Activated CD8-positive, alpha-beta memory T cell treated with anti-CD3 and anti-CD28 coated beads for 24 hours (primary cell): Measurements from ENCODE around the gene HSPBAP1.
"Not testable (repeated sequence)": the region's sequence is repeated elsewhere in the genome, so short reads cannot be mapped to it uniquely, and the experiment has no call there.

Source experiments
- DNase-seq: peaks from one replicate; pipeline ENCODE4 v3.0.0-alpha.2; 2020

Gene HSPBAP1

DNA sequence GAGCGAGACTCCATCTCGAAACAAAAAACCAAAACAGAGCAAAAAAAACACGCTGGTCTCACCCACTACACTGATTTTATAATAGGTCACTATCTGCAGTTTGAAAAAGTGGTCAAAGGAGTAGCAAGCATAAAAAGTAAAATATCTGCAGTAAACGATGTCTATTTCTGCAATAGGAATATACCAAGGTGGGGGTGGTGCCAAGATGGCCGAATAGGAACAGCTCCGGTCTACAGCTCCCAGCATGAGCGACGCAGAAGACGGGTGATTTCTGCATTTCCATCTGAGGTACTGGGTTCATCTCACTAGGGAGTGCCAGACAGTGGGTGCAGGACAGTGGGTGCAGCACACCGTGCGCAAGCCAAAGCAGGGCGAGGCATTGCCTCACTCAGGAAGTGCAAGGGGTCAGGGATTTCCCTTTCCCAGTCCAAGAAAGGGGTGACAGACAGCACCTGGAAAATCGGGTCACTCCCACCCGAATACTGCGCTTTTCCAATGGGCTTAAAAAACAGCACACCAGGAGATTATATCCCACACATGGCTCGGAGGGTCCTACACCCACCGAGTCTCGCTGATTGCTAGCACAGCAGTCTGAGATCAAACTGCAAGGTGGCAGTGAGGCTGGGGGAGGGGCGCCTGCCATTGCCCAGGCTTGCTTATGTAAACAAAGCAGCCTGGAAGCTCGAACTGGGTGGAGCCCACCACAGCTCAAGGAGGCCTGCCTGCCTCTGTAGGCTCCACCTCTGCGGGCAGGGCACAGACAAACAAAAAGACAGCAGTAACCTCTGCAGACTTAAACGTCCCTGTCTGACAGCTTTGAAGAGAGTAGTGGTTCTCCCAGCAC lies 60.7 kb downstream of the HSPBAP1 start:
- DNase-seq = not testable (repeated sequence)

DNA sequence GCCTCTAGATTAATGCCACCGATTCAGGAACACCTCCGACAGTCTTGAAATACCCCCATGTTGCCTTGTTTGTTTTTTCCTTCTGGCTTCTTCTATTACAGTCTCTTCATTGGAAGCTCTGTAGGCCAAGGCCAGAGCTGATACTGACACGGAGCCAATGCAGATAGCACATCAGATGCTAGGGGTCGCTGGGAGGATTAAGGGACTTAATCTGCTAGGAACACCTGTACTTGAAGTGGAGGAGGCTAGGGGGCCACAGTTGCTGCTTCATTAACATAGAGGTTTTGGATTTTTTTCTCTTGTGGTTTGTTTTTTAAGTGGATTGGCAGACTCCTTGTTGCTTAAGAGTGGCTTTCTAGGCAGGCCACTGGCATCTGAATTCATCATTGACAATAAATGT lies 63.4 kb downstream of the HSPBAP1 start:
- DNase-seq = no peak

DNA sequence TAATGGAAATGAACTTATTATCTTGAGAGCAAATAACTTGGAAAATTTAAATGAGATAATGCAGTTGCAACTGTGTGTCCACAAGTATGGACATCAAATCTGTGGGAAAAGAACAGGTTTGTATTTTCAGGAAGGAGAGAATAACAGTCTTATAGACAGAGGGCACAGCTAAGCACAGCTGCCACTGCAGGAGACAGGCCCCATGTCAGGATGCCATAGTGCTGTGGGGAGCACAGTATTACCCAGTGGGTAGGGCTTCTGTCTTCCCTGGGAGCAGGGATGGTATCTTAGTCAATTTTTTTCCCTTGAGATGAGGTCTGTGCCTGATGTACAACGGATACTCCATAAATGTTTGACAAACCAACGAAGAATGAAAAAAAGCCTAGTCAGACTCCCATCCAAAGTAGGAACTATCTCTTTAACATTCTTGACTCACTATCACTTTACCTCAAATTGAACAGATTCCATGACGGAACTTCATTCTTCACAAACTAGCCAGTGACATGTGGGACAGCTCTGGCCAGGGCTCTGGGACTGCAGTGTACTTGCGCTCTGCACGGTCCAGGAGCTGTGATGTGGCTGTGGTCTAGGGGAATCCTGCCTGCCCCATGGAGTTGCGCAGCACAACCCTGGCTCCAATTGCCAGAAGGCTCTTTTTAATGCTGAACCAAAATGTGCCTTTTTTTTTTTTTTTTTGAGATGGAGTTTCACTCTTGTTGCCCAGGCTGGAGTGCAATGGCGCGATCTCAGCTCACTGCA lies 64.7 kb downstream of the HSPBAP1 start:
- DNase-seq = no peak

DNA sequence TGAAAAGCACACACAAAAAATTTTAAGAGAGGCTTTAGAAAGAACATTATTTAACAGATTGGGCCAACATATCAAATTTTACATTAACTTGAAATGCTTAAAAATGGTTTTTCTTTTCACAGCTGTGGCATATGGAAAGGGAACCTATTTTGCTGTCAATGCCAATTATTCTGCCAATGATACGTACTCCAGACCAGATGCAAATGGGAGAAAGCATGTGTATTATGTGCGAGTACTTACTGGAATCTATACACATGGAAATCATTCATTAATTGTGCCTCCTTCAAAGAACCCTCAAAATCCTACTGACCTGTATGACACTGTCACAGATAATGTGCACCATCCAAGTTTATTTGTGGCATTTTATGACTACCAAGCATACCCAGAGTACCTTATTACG lies 65.4 kb downstream of the HSPBAP1 start:
- no peak for DNase-seq

DNA sequence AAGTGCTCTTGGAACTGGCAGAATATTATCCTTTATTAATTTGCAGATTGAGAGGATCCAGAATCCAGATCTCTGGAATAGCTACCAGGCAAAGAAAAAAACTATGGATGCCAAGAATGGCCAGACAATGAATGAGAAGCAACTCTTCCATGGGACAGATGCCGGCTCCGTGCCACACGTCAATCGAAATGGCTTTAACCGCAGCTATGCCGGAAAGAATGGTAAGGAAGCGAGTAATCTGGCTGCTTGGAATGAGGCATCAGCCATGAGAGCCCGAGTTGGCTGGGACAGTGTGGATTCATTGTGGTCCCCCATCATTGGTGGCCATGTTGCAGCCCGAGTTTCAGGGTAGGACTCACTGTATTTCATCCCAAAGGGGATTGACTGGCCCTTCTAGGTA lies 65.9 kb downstream of the HSPBAP1 start:
- DNase-seq = no peak

DNA sequence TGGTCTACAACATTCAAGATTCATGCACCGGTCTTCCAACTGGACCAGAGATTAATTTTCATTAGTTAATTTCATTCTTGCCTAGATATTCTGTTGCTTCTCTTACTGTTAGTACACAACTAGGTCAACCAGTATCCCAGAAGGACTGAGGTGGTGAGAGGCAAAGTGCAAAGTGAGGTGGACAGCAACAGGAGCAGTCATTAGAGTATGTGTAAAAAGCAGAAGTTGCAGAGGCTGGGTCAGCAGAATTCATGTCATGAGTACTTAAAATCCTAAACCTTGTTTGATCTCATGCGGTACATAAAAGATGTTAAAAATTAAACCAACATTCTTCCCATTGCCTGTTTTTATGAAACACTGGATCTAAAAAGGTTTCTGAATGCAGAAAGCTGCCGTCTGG lies 66.3 kb downstream of the HSPBAP1 start:
- no peak for DNase-seq

DNA sequence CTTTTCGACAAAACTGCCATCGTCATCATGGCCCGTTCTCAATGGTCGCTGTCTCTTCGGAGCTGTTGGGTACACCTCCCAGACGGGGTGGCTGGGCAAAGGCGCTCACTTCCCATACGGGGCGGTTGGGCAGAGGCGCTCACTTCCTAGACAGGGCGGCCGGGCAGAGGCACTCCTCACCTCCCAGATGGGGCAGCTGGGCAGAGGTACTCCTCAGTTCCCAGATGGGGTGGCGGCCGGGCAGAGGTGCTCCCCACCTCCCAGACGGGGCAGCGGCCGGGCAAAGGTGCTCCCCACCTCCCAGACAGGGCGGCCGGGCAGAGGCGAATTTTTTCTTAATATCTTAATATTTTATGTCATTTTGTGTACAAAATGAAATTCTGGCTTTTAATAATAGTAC lies 68.5 kb downstream of the HSPBAP1 start:
- DNase-seq = no peak

DNA sequence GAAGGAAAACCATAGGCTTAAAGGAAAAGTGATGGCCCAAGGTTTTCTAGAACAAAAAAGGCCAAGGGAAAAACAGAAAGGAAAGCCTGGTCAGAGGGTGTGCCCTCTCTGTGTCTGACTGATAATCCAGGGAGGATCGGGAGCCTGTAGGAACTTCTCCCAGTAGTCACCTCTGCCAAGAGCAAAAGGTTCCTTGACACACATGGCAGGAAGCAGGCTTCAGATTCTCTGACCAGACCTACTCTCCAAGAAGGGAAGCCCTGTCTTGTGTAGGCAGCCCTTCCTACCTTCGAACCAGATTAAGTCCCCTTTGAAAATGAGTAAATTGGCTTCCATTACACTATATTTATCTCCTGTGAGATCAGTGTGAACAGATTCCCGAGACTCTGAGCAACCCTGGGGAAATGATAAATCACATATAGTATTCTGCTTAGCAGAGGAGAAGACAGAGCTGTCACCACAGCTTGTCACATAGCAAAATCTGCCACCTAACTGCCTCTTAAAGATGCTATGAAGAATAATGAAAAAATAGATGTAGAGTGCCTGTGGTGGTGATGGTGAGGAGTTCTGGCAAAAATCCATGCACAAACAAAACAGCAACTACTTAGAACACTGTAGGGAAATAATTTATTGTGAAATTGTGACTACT lies 74.2 kb downstream of the HSPBAP1 start:
- no peak for DNase-seq

DNA sequence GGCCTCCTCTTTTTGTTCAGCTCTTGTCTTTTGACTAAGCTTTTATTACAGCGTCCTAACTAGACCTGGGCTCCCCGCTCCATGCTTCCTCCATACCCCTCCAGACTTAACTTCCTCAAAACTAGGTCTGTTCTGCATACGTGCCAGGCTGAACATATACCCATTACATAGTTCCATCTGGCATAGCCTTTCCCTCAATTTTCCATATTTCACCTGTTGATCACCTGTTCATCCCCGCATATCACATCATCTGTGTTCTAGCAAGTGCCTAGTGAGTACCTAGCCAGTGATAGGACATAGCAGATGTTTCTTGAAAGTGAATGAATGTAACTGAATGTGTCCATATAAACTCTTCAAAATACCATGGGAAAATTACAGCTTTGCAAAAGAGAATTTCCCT lies 77.0 kb downstream of the HSPBAP1 start:
- DNase-seq = no peak

DNA sequence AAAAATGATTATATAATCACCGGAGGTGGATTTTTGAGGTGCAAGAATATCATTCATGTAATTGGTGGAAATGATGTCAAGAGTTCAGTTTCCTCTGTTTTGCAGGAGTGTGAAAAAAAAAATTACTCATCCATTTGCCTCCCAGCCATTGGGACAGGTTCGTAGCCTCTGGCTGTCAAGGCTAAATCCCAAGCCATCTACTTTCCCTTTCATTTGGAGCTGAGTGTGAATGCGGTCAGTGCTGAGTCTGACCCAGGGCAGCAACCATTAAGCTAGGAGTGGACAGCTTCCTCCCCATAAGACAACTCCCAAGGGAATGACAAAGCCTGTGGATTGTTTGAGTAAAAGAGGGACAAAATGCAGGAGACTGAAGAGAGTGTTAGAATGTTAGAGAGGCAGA lies 79.4 kb downstream of the HSPBAP1 start:
- DNase-seq = no peak

DNA sequence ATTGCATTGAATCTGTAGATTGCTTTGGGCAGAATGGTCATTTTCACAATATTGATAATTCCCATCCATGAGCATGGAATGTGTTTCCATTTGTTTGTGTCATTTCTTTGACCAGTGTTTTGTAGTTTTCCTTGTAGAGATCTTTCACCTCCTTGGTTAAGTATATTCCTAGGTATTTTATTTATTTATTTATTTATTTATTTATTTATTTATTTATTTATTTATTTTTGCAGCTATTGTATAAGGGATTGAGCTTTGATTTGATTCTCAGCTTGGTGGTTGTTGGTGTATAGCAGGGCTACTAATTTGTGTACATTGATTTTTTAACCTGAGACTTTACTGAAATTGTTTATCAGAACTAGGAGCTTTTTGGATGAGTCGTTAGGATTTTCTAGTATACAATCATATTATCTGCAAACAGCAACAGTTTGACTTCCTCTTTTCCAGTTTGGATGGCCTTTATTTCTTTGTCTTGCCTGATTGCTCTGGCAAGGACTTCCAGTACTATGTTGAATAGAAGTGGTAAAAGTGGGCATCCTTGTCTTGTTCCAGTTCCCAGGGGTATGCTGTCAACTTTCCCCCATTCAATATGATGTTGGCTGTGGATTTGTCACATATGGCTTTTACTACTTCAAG lies 82.9 kb downstream of the HSPBAP1 start:
- DNase-seq = not testable (repeated sequence)

DNA sequence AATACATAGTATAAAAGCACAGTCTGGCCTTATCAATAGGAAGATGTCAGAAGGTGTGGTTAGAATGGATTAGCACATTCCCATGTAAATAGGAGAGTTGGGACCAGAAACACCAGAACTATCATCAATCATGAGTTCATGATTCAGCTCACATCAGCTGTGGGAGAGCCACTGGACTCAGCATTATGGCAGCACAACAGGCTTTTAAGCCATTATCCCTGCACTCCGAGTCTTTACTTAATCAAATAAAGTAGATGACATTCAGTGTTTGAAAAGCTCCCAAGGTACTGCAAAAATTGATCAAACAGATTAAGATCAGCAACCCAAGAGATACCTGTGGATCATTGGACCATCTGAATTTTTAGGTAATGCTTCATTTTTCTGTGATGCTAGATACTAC lies 88.3 kb downstream of the HSPBAP1 start:
- no peak for DNase-seq

DNA sequence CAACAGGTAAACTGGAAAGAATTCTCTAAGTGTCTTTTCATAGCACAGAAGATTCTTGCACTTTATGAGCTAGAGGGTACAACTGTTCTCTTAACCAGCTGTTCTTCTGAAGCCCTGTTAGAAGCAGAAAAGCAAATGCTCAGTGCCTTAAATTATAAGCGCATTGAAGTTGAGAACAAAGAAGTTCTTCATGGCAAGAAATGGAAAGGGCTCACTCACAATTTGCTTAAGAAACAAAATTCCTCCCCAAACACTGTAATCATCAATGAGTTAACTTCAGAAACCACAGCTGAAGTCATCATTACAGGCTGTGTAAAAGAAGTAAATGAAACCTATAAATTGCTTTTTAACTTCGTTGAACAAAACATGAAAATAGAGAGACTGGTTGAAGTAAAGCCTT lies 93.4 kb downstream of the HSPBAP1 start:
- DNase-seq = no peak

DNA sequence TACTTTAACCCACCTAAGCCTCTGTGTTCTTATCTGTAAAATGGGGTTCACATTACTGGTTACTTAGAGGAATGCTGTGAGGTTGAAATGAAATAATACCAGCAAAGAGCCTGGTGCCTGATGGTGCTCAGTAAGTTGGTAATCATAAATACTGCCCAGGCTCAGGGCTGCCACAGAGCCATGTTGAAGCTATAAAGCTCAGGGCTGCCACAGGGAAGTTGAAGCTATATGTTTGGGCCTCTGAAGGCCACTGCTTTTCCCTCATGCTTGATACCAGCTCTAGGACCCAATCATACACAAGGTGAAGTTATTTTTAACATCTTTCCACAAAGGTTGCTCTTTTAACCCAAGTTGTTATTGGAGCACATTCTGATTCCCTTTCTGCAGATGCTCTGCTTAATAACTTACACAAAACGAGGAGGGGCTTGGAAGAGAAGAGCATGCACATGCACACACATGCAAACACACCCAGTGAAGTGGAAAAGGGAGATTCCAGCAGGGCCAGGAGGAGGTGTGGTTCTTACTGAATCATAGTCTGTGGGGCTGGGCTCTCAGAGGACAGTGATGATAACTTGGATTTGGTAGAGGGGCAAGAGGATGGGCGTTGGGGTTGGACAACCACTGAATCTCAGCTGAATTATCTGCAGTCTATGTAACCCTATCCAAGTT lies 95.5 kb downstream of the HSPBAP1 start:
- DNase-seq = no peak

DNA sequence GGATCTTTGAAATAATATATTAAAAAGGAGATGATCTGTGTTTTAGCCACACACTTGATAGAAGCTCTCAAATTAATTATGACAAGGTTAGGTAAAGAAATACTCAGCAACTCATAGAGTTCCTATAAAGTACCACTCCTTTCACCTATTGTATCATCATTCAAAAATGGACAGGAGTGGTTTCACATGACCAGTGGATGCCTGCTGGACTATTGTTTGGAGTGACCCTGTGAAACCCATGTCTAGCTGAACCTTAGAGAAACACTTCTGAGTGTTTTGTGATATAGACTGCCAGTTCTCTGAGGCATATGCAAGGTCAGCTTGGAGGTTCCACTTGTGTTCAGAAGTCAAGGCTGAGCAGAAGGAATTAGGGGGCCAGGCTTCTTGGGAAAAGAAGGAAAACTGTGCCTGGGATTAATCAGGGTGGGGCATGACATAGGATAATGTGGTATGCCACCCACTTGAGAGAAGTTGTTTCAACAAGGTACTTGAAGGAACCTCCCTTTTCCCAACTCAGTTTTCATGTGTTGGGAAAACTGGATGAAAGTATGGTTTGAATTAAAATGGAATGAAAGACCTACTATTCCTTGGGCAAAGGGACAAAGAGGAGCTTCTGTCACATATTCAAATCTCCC lies 97.6 kb downstream of the HSPBAP1 start:
- no peak for DNase-seq

DNA sequence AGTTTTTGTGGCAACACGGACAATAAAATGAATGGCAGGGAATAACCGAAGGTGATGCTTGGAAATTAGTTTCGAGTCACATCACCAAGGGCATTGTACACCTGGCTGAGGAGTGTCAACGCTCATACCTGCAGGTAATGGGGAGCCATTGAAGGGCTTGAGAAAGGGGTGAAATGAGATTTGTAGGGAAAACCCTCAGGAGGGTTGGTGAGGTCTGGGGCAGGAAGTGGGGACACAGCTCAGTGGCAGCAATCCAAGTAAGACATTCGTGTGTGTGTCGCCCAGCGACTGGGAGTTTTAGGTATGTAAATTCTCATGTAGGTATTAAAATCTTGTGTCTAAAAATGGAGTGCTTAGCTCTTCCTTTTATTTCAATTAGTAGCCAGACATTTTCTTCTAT lies 98.7 kb downstream of the HSPBAP1 start:
- DNase-seq = no peak

DNA sequence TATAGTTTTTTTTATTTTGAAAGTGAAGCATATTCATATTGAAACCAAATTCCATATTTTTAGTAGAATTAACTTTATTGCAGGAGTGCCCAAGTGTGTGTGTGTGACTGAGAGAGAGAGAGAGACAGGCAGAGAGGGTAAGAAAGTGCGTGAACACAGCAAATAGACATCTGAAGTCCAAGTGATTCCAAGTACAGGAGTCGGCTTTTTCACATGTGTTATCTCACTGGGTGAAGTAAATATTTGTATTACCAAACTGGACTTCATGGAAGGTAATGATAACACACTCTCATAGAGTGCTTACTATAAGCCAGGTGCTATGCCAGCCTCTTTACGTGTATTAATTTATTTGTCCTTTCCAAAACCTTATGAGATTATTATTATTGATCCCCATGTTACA lies 101.0 kb downstream of the HSPBAP1 start:
- DNase-seq = no peak

DNA sequence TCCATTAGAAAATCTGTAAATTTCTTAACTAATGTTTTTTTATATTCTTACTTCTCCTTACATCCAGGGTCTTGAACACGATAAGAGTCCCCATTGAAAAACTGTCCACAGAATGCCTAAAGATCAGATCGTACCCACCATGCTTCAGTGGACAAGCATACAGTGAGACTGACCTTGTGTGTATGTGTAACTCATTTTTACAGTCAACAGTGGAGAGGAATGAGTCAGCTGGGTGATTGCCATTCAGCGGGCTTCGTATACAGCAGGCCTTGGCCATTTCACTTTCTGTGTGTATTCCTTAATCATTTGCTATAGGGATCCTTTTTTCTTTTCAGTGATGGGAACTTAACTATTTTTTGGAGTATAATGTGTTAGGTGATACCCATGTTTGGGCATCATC lies 102.4 kb downstream of the HSPBAP1 start:
- DNase-seq = no peak

DNA sequence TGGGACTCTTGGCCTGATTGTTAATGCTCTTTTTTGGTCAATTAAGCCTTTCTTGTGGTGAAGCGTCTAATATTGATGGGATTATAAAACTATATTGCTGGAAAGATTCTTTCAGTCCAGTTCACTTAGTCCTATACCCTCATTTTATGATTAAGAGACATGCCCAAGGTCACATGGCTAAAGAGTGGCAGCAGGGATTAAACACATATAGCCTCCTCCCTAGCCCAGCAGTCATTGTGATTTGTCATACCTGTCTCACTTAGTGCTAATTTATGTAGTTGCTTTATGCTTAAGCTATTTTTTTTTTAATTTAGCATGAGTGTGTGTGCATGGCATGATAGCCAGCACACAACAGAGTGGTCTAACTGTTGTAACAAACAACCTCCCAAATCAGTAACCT lies 103.5 kb downstream of the HSPBAP1 start:
- DNase-seq = no peak
